Lower leg skin (tissue), 3 donors: ENCODE data around the gene DEFB127.

Experiments
- POLR2A ChIP-seq, 2 donors: fragments of 450-650 bp; IDR thresholded peaks; one replicate each; pipeline ENCODE4 v1.6.1; 2016 to 2017; ENCODE audit warnings: antibody characterized with exemption in 2 of 2, mild to moderate bottlenecking in 1 of 2, moderate library complexity in 1 of 2
- TF ChIP-seq, protein P1 (sequence below), 3 donors: fragments of 450-650 bp; IDR thresholded peaks; one replicate each; pipeline ENCODE4 v1.5.1; 2016; ENCODE audit warnings: antibody characterized with exemption in 3 of 3, mild to moderate bottlenecking in 3 of 3, moderate library complexity in 2 of 3

DNA sequence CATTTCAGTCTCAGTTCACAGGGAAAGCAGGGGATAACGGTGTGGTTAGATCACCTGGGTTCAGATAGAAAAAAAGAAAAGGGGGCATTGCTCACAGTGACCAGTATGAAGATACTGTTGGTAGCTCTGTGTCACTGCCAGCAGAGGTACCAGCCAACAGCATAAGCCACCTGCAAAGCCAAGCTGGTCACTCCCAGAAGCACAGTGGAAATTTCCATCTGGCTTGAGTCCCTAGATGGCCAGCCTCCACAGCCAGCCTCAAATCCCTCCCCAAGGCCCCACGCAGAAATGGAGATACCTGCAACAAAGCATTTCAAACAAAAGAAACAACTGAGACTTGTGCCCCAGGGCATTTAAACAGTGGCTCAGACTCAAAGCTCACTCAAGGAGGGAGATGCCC, 11.6 kb downstream of the DEFB127 start:
- TF ChIP-seq, protein P1, sequence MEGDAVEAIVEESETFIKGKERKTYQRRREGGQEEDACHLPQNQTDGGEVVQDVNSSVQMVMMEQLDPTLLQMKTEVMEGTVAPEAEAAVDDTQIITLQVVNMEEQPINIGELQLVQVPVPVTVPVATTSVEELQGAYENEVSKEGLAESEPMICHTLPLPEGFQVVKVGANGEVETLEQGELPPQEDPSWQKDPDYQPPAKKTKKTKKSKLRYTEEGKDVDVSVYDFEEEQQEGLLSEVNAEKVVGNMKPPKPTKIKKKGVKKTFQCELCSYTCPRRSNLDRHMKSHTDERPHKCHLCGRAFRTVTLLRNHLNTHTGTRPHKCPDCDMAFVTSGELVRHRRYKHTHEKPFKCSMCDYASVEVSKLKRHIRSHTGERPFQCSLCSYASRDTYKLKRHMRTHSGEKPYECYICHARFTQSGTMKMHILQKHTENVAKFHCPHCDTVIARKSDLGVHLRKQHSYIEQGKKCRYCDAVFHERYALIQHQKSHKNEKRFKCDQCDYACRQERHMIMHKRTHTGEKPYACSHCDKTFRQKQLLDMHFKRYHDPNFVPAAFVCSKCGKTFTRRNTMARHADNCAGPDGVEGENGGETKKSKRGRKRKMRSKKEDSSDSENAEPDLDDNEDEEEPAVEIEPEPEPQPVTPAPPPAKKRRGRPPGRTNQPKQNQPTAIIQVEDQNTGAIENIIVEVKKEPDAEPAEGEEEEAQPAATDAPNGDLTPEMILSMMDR (IDR thresholded peaks at IDR 0.05), result no peak
- TF ChIP-seq POLR2A (IDR thresholded peaks at IDR 0.05), result no peak
